H9 (cell line): Measurements from ENCODE around the gene GALNT2. TPM values are rescaled to one million over a fixed set of nuclear protein-coding genes. Genes with fewer than 3 reads are reported as not detected.

ENCODE experiments used
- DNase-seq: peaks from one replicate; pipeline ENCODE4 v3.0.0-alpha.2; 2017
- H2AFZ ChIP-seq: one replicate; pipeline ENCODE4 v1.6.1; 2013; ENCODE audit warnings: mild to moderate bottlenecking, low read length, control low read depth, moderate library complexity
- H2AK5ac ChIP-seq: 2 replicates; pipeline ENCODE4 v1.6.1; 2013; ENCODE audit warnings: low read length, control low read depth, mixed read lengths; ENCODE audit not compliant: insufficient read length
- H2BK120ac ChIP-seq: one replicate; pipeline ENCODE4 v1.6.1; 2013; ENCODE audit warnings: low read depth, mild to moderate bottlenecking, low read length, control low read depth, inconsistent platforms; ENCODE audit not compliant: poor library complexity, severe bottlenecking
- H2BK12ac ChIP-seq: 2 replicates; pipeline ENCODE4 v1.6.1; 2013; ENCODE audit warnings: low read length, control low read depth, mixed read lengths, low read depth; ENCODE audit not compliant: insufficient read length
- H2BK15ac ChIP-seq: 2 replicates; pipeline ENCODE4 v1.6.1; 2013; ENCODE audit warnings: low read depth, low read length, control low read depth
- H2BK20ac ChIP-seq: one replicate; pipeline ENCODE4 v1.6.1; 2013; ENCODE audit warnings: low read depth, mild to moderate bottlenecking, low read length, control low read depth, inconsistent platforms; ENCODE audit not compliant: poor library complexity, severe bottlenecking
- H2BK5ac ChIP-seq: 2 replicates; pipeline ENCODE4 v1.6.1; 2013; ENCODE audit warnings: low read length, control low read depth, mixed read lengths; ENCODE audit not compliant: insufficient read length
- H3K14ac ChIP-seq: 2 replicates; pipeline ENCODE4 v1.6.1; 2013; ENCODE audit warnings: low read length, control low read depth; ENCODE audit not compliant: insufficient read depth
- H3K18ac ChIP-seq: 2 replicates; pipeline ENCODE4 v1.6.1; 2013; ENCODE audit warnings: low read depth, mild to moderate bottlenecking, mixed read lengths, low read length, control low read depth; ENCODE audit not compliant: insufficient read length
- H3K23ac ChIP-seq: 2 replicates; pipeline ENCODE4 v1.6.1; 2013; ENCODE audit warnings: low read length, control low read depth, mixed read lengths, low read depth; ENCODE audit not compliant: insufficient read length
- H3K23me2 ChIP-seq: 2 replicates; pipeline ENCODE4 v1.6.1; 2013; ENCODE audit warnings: low read depth, mild to moderate bottlenecking, mixed read lengths, low read length, control low read depth; ENCODE audit not compliant: insufficient read length, poor library complexity, severe bottlenecking
- H3K27ac ChIP-seq: 2 replicates; pipeline ENCODE4 v1.5.1; 2013; ENCODE audit warnings: low read length, control low read depth, mixed read lengths, low read depth; ENCODE audit not compliant: insufficient read length
- H3K27me3 ChIP-seq: 2 replicates; pipeline ENCODE4 v1.6.1; 2013; ENCODE audit warnings: low read length, control low read depth, inconsistent platforms; ENCODE audit not compliant: insufficient read depth
- H3K4ac ChIP-seq: 2 replicates; pipeline ENCODE4 v1.6.1; 2013; ENCODE audit warnings: low read depth, mild to moderate bottlenecking, control low read depth, inconsistent platforms, low read length, moderate library complexity
- H3K4me1 ChIP-seq: 2 replicates; pipeline ENCODE4 v1.6.1; 2013; ENCODE audit warnings: low read length, control low read depth, inconsistent platforms; ENCODE audit not compliant: insufficient read depth
- H3K4me2 ChIP-seq: 2 replicates; pipeline ENCODE4 v1.6.1; 2013; ENCODE audit warnings: low read length, control low read depth, mixed read lengths; ENCODE audit not compliant: insufficient read length, insufficient read depth
- H3K56ac ChIP-seq: 2 replicates; pipeline ENCODE4 v1.6.1; 2013; ENCODE audit warnings: low read depth, mild to moderate bottlenecking, mixed read lengths, low read length, control low read depth; ENCODE audit not compliant: insufficient read length
- H3K79me1 ChIP-seq: 2 replicates; pipeline ENCODE4 v1.6.1; 2013; ENCODE audit warnings: low read depth, mild to moderate bottlenecking, moderate library complexity, low read length, control low read depth, inconsistent platforms; ENCODE audit not compliant: insufficient read depth, poor library complexity, severe bottlenecking
- H3K79me2 ChIP-seq: 2 replicates; pipeline ENCODE4 v1.6.1; 2013; ENCODE audit warnings: low read length, control low read depth, inconsistent platforms; ENCODE audit not compliant: insufficient read depth
- H3K9ac ChIP-seq: 2 replicates; pipeline ENCODE4 v1.6.1; 2013; ENCODE audit warnings: low read length, control low read depth, mixed read lengths; ENCODE audit not compliant: insufficient read length; ENCODE audit errors: extremely low read depth
- H3K9me3 ChIP-seq: one replicate; pipeline ENCODE4 v1.6.1; 2013; ENCODE audit warnings: low read depth, low read length, inconsistent platforms; ENCODE audit not compliant: control insufficient read depth
- H3T11ph ChIP-seq: one replicate; pipeline ENCODE4 v1.6.1; 2013; ENCODE audit warnings: mild to moderate bottlenecking, low read length, control low read depth, inconsistent platforms
- H4K20me1 ChIP-seq: one replicate; pipeline ENCODE4 v1.6.1; 2013; ENCODE audit not compliant: control insufficient read depth, insufficient read length, insufficient read depth
- H4K5ac ChIP-seq: 2 replicates; pipeline ENCODE4 v1.6.1; 2013; ENCODE audit warnings: low read depth, mild to moderate bottlenecking, mixed read lengths, low read length, control low read depth; ENCODE audit not compliant: insufficient read length
- H4K8ac ChIP-seq: replicated peaks from 2 replicates; pipeline ENCODE4 v1.6.1; 2013; ENCODE audit warnings: low read length, control low read depth, mixed read lengths, low read depth; ENCODE audit not compliant: insufficient read length
- H4K91ac ChIP-seq: 2 replicates; pipeline ENCODE4 v1.6.1; 2013; ENCODE audit warnings: low read depth, mild to moderate bottlenecking, moderate library complexity, mixed read lengths, low read length, control low read depth; ENCODE audit not compliant: insufficient read length
- H3K27ac Mint-ChIP-seq, 3 experiments: 2 replicates in 2 of 3; 3 replicates in 1 of 3; pipeline ENCODE4 v1.8.0; 2020 to 2021; ENCODE audit warnings: mixed read lengths in 3 of 3, mild to moderate bottlenecking in 1 of 3, moderate library complexity in 1 of 3
- H3K27me3 Mint-ChIP-seq: 2 replicates; pipeline ENCODE4 v1.8.0; 2021; ENCODE audit warnings: low read depth, mild to moderate bottlenecking, moderate library complexity, mixed read lengths
- H3K36me3 Mint-ChIP-seq, 3 experiments: 2 replicates in 2 of 3; 3 replicates in 1 of 3; pipeline ENCODE4 v1.8.0; 2020 to 2021; ENCODE audit warnings: low read depth in 3 of 3, mixed read lengths in 3 of 3; ENCODE audit not compliant: insufficient read depth in 1 of 3
- H3K4me1 Mint-ChIP-seq, 2 experiments: 2 replicates each; pipeline ENCODE4 v1.8.0; 2020; ENCODE audit warnings: mixed read lengths in 2 of 2
- H3K4me3 Mint-ChIP-seq, 2 experiments: 2 replicates in 1 of 2; 3 replicates in 1 of 2; pipeline ENCODE4 v1.8.0; 2020 to 2021; ENCODE audit warnings: mild to moderate bottlenecking in 2 of 2, mixed read lengths in 2 of 2, moderate library complexity in 1 of 2
- H3K9me3 Mint-ChIP-seq, 2 experiments: 2 replicates in 1 of 2; 3 replicates in 1 of 2; pipeline ENCODE4 v1.8.0; 2020; ENCODE audit warnings: mild to moderate bottlenecking in 2 of 2, mixed read lengths in 2 of 2, moderate library complexity in 1 of 2
- WGBS: extraction: QIAGEN DNeasy Blood & Tissue Kit; methylation state at CpG from one replicate; pipeline ENCODE4 v1.1.7; 2013; ENCODE audit warnings: missing lambda C conversion rate, low lambda C conversion rate, mixed read lengths; ENCODE audit not compliant: insufficient read length; ENCODE audit errors: extremely low coverage; 5-methylcytosine and 5-hydroxymethylcytosine counted together
- total RNA-seq: library from RNA; stranded (reverse); gene quantifications from 2 replicates; pipeline ENCODE4 v1.2.1, GENCODE V29; 2021
- TF ChIP-seq, protein P1 (sequence below): fragments of 200-600 bp; sonication (generic); conservative IDR thresholded peaks from 3 replicates; pipeline ENCODE4 v1.8.0; 2021; ENCODE audit warnings: antibody characterized with exemption, mild to moderate bottlenecking

GALNT2 gene
- total RNA-seq, 1 experiment from 2014 or later, result 57.6 TPM

DNA sequence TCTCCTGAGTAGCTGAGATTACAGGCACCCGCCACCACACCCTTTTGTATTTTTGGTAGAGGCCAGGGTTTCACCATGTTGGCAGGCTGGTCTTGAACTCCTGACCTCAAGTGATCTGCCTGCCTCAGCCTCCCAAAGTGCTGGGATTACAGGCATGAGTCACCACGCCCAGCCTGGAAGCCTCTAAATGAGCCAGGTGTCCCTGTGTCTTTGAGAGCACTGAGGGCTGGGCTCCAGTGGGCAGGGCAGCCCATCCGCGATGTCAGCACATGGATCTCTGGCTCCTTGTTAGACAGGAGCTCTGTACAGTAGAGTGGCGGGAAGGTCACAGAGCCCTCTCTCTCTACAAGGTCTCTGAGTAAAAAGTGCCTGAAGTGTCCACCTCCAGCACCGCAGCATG is 234.8 kb downstream of the GALNT2 start:
- Histone ChIP-seq H4K91ac (no peak overlapping the region), H2BK20ac (no peak overlapping the region), H2AK5ac (no peak overlapping the region), H3K4ac (no peak overlapping the region), H2AFZ (no peak overlapping the region), H3K23ac (no peak overlapping the region), H3K79me2 (no peaks in the 10 kb centered on the region), H3K56ac (no peak overlapping the region), H4K20me1 (no peaks in the 10 kb centered on the region), H3K18ac (no peak overlapping the region), H4K5ac (no peak overlapping the region), H3K4me1 (no peaks in the 10 kb centered on the region), H3K23me2 (no peaks in the 10 kb centered on the region), H2BK120ac (no peak overlapping the region), H2BK12ac (no peak overlapping the region), H3K27ac (no peak overlapping the region), H3K27me3 (no peaks in the 10 kb centered on the region), H3K9ac (no peak overlapping the region), H3K9me3 (no peaks in the 10 kb centered on the region), H3T11ph (no peak overlapping the region), H2BK15ac (no peak overlapping the region), H3K14ac (no peak overlapping the region), H2BK5ac (no peak overlapping the region), H3K4me2 (no peak overlapping the region), H3K79me1 (no peaks in the 10 kb centered on the region), H4K8ac (no peak overlapping the region)
- no peak for DNase-seq
- H3K4me1 Mint-ChIP-seq, result peaks cover 0 to 3% of the 10 kb centered on the region in 2 experiments; a peak in 2 of 4 replicates
- H3K27ac Mint-ChIP-seq, result no peak overlapping the region
- TF ChIP-seq, protein P1, sequence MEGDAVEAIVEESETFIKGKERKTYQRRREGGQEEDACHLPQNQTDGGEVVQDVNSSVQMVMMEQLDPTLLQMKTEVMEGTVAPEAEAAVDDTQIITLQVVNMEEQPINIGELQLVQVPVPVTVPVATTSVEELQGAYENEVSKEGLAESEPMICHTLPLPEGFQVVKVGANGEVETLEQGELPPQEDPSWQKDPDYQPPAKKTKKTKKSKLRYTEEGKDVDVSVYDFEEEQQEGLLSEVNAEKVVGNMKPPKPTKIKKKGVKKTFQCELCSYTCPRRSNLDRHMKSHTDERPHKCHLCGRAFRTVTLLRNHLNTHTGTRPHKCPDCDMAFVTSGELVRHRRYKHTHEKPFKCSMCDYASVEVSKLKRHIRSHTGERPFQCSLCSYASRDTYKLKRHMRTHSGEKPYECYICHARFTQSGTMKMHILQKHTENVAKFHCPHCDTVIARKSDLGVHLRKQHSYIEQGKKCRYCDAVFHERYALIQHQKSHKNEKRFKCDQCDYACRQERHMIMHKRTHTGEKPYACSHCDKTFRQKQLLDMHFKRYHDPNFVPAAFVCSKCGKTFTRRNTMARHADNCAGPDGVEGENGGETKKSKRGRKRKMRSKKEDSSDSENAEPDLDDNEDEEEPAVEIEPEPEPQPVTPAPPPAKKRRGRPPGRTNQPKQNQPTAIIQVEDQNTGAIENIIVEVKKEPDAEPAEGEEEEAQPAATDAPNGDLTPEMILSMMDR, result no peak
- H3K27me3 Mint-ChIP-seq, result peaks cover 4% of the 10 kb centered on the region; the same call in 1 of the 2 replicates
- WGBS, result no CpG with 5 or more reads among the region's 6 CpGs
- H3K9me3 Mint-ChIP-seq, result no peaks in the 10 kb centered on the region
- peaks cover 0 to 2% (median 0%) of the 10 kb centered on the region in 3 experiments; a peak in 1 of 7 replicates for H3K36me3 Mint-ChIP-seq
- H3K4me3 Mint-ChIP-seq, result no peak overlapping the region
